Ramos (cell line): ENCODE results near the gene EYA4.
"Not testable (repeated sequence)": the region's sequence is repeated elsewhere in the genome, so short reads cannot be mapped to it uniquely, and the experiment has no call there.

ENCODE experiments used
- in situ Hi-C: fragments of 300-500 bp; cut with MboI; formaldehyde crosslinking; loops from one replicate; pipeline ENCODE4 v1.14.3; 2022; ENCODE audit warnings: low sequenced_read_pairs; ENCODE audit not compliant: unreplicated experiment

EYA4 gene

GRCh38 chr6:133551436-133551835, 310.3 kb downstream of the EYA4 start:
- in situ Hi-C loops, result no loop called here

GRCh38 chr6:133551847-133552341, 310.7 kb downstream of the EYA4 start:
- in situ Hi-C loops, result no loop called here

- in situ Hi-C loops, result no loop called here
Observed at GRCh38 chr6:133553652-133554051, 312.5 kb downstream of the EYA4 start.

DNA sequence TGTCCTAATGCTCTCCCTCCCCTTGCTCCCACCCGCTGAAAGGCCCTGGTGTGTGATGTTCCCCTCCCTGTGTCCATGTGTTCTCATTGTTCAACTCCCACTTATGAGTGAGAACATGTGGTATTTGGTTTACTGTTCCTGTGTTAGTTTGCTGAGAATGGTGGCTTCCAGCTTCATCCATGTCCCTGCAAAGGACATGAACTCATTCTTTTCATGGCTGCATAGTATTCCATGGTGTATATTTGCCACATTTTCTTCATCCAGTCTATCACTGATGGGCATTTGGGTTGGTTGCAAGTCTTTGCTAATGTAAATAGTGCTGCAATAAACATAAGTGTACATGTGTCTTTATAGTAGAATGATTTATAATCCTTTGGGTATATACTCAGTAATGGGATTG, 313.0 kb downstream of the EYA4 start:
- in situ Hi-C loops, result not testable (repeated sequence)

GRCh38 chr6:133555685-133556084, 314.5 kb downstream of the EYA4 start:
- in situ Hi-C loops, result no loop called here

GRCh38 chr6:133559926-133560325, 318.8 kb downstream of the EYA4 start:
- in situ Hi-C loops, result no loop called here

DNA sequence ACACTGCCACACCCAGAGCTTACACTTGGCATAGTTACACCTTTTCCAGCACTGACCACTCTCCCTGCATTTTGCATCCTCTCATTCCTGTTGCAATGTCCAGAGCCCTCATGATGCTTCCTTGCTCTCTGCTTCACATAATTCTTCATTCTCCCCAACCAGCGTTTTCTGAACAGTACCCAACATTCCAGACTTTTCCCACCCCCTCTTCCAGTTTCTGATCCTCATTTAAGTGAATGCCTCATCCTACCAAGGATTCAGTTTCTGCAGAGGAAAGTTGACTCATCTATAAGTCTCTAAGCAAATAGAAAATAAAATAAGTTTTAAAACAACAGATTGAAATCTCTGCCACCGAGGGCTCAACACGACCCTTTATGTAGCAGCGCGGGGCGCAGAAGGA, 326.5 kb downstream of the EYA4 start:
- in situ Hi-C loops, result no loop called here

- in situ Hi-C loops, result no loop called here
Observed at GRCh38 chr6:133568970-133569889, 328.1 kb downstream of the EYA4 start.

DNA sequence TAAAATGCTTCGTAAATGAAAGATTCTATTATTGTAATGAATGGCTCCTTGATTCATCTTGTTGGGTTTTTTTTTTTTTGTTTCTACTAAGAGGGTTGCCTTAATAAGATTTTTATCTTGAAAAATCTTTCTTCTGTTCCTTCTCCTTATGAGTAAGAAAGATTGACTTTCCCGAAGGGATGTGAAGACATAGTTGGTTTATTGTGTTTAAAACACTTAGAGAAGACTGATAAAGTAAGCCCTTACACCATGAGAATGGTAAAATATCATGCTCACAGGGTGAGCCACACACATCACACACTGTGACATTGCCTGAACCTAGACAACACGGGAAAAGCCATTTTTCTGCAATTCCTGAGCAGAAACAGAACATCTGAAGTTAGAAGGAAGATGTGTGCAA, 330.5 kb downstream of the EYA4 start:
- in situ Hi-C loops, result no loop called here

- in situ Hi-C loops, result no loop called here
Observed at GRCh38 chr6:133577851-133578250, 336.7 kb downstream of the EYA4 start.
